HCT116 (cell line): Measurements from ENCODE around the gene KCNK13. TPM values are rescaled to one million over a fixed set of nuclear protein-coding genes. Genes with fewer than 3 reads are reported as not detected.

ENCODE experiments used
- ATAC-seq: fragments of 200-7000 bp; cut with Tn5 transposase; 2 replicates; pipeline ENCODE4 v1.9.1; 2020; ENCODE audit warnings: mild to moderate bottlenecking, moderate library complexity
- BruUV-seq: library from RNA; stranded (reverse); fragments of 400-500 nt; replicated peaks from 2 replicates; lab custom pipeline; 2021; lab: Mats Ljungman, UMichigan
- CTCF ChIA-PET: fragments of 300-600 bp; sonication (Branson Sonifier 250); formaldehyde crosslinking; loops from one replicate; lab custom pipeline; 2021; ENCODE audit warnings: antibody characterized with exemption; lab: Charles Lee
- POLR2A ChIA-PET: fragments of 300-600, 350-600 bp; sonication (Branson Sonifier 250); formaldehyde crosslinking; loops from one replicate; lab custom pipeline; 2021; ENCODE audit warnings: antibody characterized with exemption; lab: Charles Lee
- RAD21 ChIA-PET, 2 experiments: fragments of 300-600 bp; sonication (Branson Sonifier 250); formaldehyde crosslinking; loops; one replicate each; lab custom pipeline; 2023; ENCODE audit warnings: low total read pairs in 2 of 2; ENCODE audit not compliant: uncharacterized antibody in 2 of 2, unreplicated experiment in 2 of 2, low non-redundant PET in 1 of 2; lab: Charles Lee
- DNase-seq: peaks from one replicate; pipeline ENCODE4 v3.0.0-alpha.2; 2010; ENCODE audit warnings: low read depth, low spot score
- H2AFZ ChIP-seq: fragments of 200-600 bp; shearing (Covaris generic), sonication (generic); 2 replicates; pipeline ENCODE4 v1.6.1; 2017; ENCODE audit warnings: low read depth, mixed run types, mixed read lengths, antibody characterized with exemption, low read length; ENCODE audit not compliant: poor library complexity, severe bottlenecking
- H3K27ac ChIP-seq: 2 replicates; pipeline ENCODE4 v1.5.1; 2012; ENCODE audit warnings: low read depth, low read length
- H3K27me3 ChIP-seq: fragments of 200-600 bp; sonication (generic); 2 replicates; pipeline ENCODE4 v1.6.1; 2016; ENCODE audit warnings: mixed run types, low read length, mixed read lengths; ENCODE audit not compliant: insufficient read depth
- H3K36me3 ChIP-seq, 2 experiments: fragments of 200-500 bp in 1 of 2; fragments of 200-600 bp in 1 of 2; sonication (Bioruptor generic) in 1 of 2; sonication (generic) in 1 of 2; 2 replicates each; pipeline versions ENCODE4 v1.5.1 to v1.6.1; 2014 to 2016; ENCODE audit warnings: low read length in 2 of 2, inconsistent platforms in 1 of 2, mixed read lengths in 1 of 2, mixed run types in 1 of 2; ENCODE audit not compliant: insufficient read depth in 2 of 2, control insufficient read depth in 1 of 2
- H3K4me1 ChIP-seq, 2 experiments: fragments of 200-600 bp in 1 of 2; sonication (generic) in 1 of 2; 2 replicates each; pipeline versions ENCODE4 v1.5.1 to v1.6.1; 2012 to 2017; ENCODE audit warnings: low read length in 2 of 2, inconsistent platforms in 1 of 2, mild to moderate bottlenecking in 1 of 2, mixed read lengths in 1 of 2, mixed run types in 1 of 2, moderate library complexity in 1 of 2; ENCODE audit not compliant: insufficient read depth in 2 of 2, control insufficient read depth in 1 of 2
- H3K4me2 ChIP-seq: fragments of 200-600 bp; sonication (generic); 2 replicates; pipeline ENCODE4 v1.6.1; 2017; ENCODE audit warnings: mixed run types, low read length, mixed read lengths
- H3K4me3 ChIP-seq, 2 experiments: fragments of 200-600 bp in 1 of 2; sonication (generic) in 1 of 2; replicated peaks in 1 of 2; 2 replicates each; pipeline ENCODE4 v1.5.1; 2011 to 2016; ENCODE audit warnings: low read length in 2 of 2, control low read depth in 1 of 2, low read depth in 1 of 2, mild to moderate bottlenecking in 1 of 2, mixed read lengths in 1 of 2, mixed run types in 1 of 2
- H3K79me2 ChIP-seq: fragments of 200-600 bp; sonication (generic); 2 replicates; pipeline ENCODE4 v1.6.1; 2017; ENCODE audit warnings: mild to moderate bottlenecking, mixed run types, low read length, moderate library complexity, mixed read lengths; ENCODE audit not compliant: insufficient read depth
- H3K9ac ChIP-seq: fragments of 200-600 bp; sonication (generic); 2 replicates; pipeline ENCODE4 v1.6.1; 2016; ENCODE audit warnings: low read length, mixed read lengths
- H3K9me2 ChIP-seq: fragments of 200-600 bp; sonication (generic), shearing (Covaris generic); 2 replicates; pipeline ENCODE4 v1.6.1; 2017; ENCODE audit warnings: mixed run types, mild to moderate bottlenecking, moderate library complexity; ENCODE audit not compliant: insufficient read depth
- H3K9me3 ChIP-seq, 2 experiments: fragments of 200-500 bp in 1 of 2; fragments of 200-600 bp in 1 of 2; sonication (Bioruptor generic) in 1 of 2; sonication (generic) in 1 of 2; 2 replicates each; pipeline ENCODE4 v1.6.1; 2014 to 2017; ENCODE audit warnings: low read length in 2 of 2, mixed read lengths in 2 of 2, inconsistent platforms in 1 of 2, low read depth in 1 of 2, mild to moderate bottlenecking in 1 of 2, mixed run types in 1 of 2, moderate library complexity in 1 of 2; ENCODE audit not compliant: control insufficient read depth in 1 of 2, insufficient read depth in 1 of 2
- H4K20me1 ChIP-seq: fragments of 200-600 bp; sonication (generic), shearing (Covaris generic); 2 replicates; pipeline ENCODE4 v1.6.1; 2017; ENCODE audit warnings: mixed run types, mild to moderate bottlenecking, moderate library complexity; ENCODE audit not compliant: insufficient read depth
- CBX3 ChIP-seq: IDR thresholded peaks from 2 replicates; pipeline ENCODE4 v1.6.1; 2012; ENCODE audit warnings: low read depth
- CEBPB ChIP-seq: IDR thresholded peaks from 2 replicates; pipeline ENCODE4 v1.6.1; 2012; ENCODE audit warnings: low read depth
- EZH2 ChIP-seq: fragments of 200-600 bp; sonication (generic); IDR thresholded peaks from 2 replicates; pipeline ENCODE4 v1.6.1; 2017; ENCODE audit warnings: antibody characterized with exemption, mixed run types
- FOSL1 ChIP-seq: IDR thresholded peaks from 2 replicates; pipeline ENCODE4 v1.6.1; 2012; ENCODE audit warnings: low read depth
- MAX ChIP-seq: IDR thresholded peaks from 2 replicates; pipeline ENCODE4 v1.6.1; 2012
- POLR2A ChIP-seq: IDR thresholded peaks from 2 replicates; pipeline ENCODE4 v1.7.0; 2011; ENCODE audit warnings: borderline replicate concordance; ENCODE audit not compliant: insufficient read depth, insufficient read length; ENCODE audit errors: extremely low read depth
- SIN3A ChIP-seq: IDR thresholded peaks from 2 replicates; pipeline ENCODE4 v1.6.1; 2012; ENCODE audit warnings: low read depth
- SP1 ChIP-seq: IDR thresholded peaks from 2 replicates; pipeline ENCODE4 v1.6.1; 2012; ENCODE audit warnings: low read depth
- YY1 ChIP-seq: IDR thresholded peaks from 2 replicates; pipeline ENCODE4 v1.6.1; 2011; ENCODE audit warnings: low read length, low read depth, moderate library complexity, mild to moderate bottlenecking; ENCODE audit not compliant: insufficient replicate concordance; ENCODE audit errors: extremely low read depth
- ZFX ChIP-seq: fragments of 450-650 bp; IDR thresholded peaks from 2 replicates; pipeline ENCODE4 v1.6.1; 2017
- ZNF274 ChIP-seq: fragments of 200-500 bp; sonication (Bioruptor generic); IDR thresholded peaks from 2 replicates; pipeline ENCODE4 v1.6.1; 2014; ENCODE audit warnings: mild to moderate bottlenecking, low read depth, low read length, inconsistent platforms
- intact Hi-C: fragments of 100-400 bp; cut with micrococcal nuclease; formaldehyde crosslinking; loops from 2 replicates; pipeline ENCODE4 v1.10.0; 2022
- total RNA-seq: library from RNA; stranded (reverse); gene quantifications from one replicate; pipeline ENCODE4 v1.2.1, GENCODE V29; 2021; ENCODE audit not compliant: unreplicated experiment
- TF ChIP-seq, protein P1 (sequence below), 3 experiments: fragments of 200-600 bp in 1 of 3; sonication (generic) in 1 of 3; IDR thresholded peaks in 2 of 3; conservative IDR thresholded peaks in 1 of 3; 2 replicates each; pipeline ENCODE4 v1.5.1; 2012 to 2017; ENCODE audit warnings: low read depth in 2 of 3, low read length in 2 of 3, antibody characterized with exemption in 1 of 3, borderline replicate concordance in 1 of 3, control low read depth in 1 of 3, mild to moderate bottlenecking in 1 of 3, mixed read lengths in 1 of 3, mixed run types in 1 of 3, moderate library complexity in 1 of 3; ENCODE audit not compliant: insufficient read depth in 1 of 3
- TF ChIP-seq, protein P2 (sequence below): IDR thresholded peaks from 2 replicates; pipeline ENCODE4 v1.6.1; 2012; ENCODE audit warnings: low read depth
- TF ChIP-seq, protein P3 (sequence below): IDR thresholded peaks from 2 replicates; pipeline ENCODE4 v1.6.1; 2012

The KCNK13 gene
- total RNA-seq, 1 experiment from 2014 or later, result 2.2 TPM

- Histone ChIP-seq H3K36me3 (no peaks in the 10 kb centered on the region), H4K20me1 (no peaks in the 10 kb centered on the region), H3K9me3 (no peaks in the 10 kb centered on the region), H3K79me2 (no peaks in the 10 kb centered on the region), H3K27me3 (no peaks in the 10 kb centered on the region), H3K9me2 (no peaks in the 10 kb centered on the region), H2AFZ (no peak overlapping the region), H3K27ac (no peak overlapping the region), H3K4me2 (no peak overlapping the region), H3K9ac (no peak overlapping the region), H3K4me1 (no peaks in the 10 kb centered on the region), H3K4me3 (no peak overlapping the region)
- no TSS peak for BruUV-seq
- ATAC-seq (no peak), DNase-seq (no peak)
- ChIA-PET RAD21 (no interaction called here), POLR2A (no interaction called here), CTCF (no interaction called here)
- no peak for TF ChIP-seq ZFX
- no peak for TF ChIP-seq MAX
- TF ChIP-seq SP1, result no peak
- TF ChIP-seq FOSL1, result no peak
- intact Hi-C loops, result no loop called here
These were observed 122.3 kb downstream of the KCNK13 start for GRCh38 chr14:90184094-90184493.

GRCh38 chr14:90184571-90185266 is 122.9 kb downstream of the KCNK13 start:
- RAD21 ChIA-PET, result no interaction called here
- Histone ChIP-seq H3K9me2 (no peaks in the 10 kb centered on the region), H4K20me1 (no peaks in the 10 kb centered on the region), H3K4me2 (no peak overlapping the region), H3K4me1 (no peaks in the 10 kb centered on the region), H3K4me3 (no peak overlapping the region), H3K27ac (no peak overlapping the region), H3K79me2 (no peaks in the 10 kb centered on the region), H3K9me3 (no peaks in the 10 kb centered on the region), H3K9ac (no peak overlapping the region), H2AFZ (no peak overlapping the region), H3K36me3 (no peaks in the 10 kb centered on the region), H3K27me3 (no peaks in the 10 kb centered on the region)
- POLR2A ChIA-PET, result no interaction called here
- intact Hi-C loops, result no loop called here
- DNase-seq, result no peak
- CTCF ChIA-PET, result no interaction called here
- no peak for ATAC-seq
- no TSS peak for BruUV-seq
- TF ChIP-seq POLR2A, result no peak
- TF ChIP-seq ZNF274, result no peak
- TF ChIP-seq, protein P1, sequence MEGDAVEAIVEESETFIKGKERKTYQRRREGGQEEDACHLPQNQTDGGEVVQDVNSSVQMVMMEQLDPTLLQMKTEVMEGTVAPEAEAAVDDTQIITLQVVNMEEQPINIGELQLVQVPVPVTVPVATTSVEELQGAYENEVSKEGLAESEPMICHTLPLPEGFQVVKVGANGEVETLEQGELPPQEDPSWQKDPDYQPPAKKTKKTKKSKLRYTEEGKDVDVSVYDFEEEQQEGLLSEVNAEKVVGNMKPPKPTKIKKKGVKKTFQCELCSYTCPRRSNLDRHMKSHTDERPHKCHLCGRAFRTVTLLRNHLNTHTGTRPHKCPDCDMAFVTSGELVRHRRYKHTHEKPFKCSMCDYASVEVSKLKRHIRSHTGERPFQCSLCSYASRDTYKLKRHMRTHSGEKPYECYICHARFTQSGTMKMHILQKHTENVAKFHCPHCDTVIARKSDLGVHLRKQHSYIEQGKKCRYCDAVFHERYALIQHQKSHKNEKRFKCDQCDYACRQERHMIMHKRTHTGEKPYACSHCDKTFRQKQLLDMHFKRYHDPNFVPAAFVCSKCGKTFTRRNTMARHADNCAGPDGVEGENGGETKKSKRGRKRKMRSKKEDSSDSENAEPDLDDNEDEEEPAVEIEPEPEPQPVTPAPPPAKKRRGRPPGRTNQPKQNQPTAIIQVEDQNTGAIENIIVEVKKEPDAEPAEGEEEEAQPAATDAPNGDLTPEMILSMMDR (IDR thresholded peaks at IDR 0.05 in 2 of 3, conservative IDR thresholded peaks at IDR 0.05 in 1 of 3; ENCODE audit: borderline replicate concordance in 1 of 3, insufficient read depth in 1 of 3, low read depth in 2 of 3, low read length in 2 of 3), result no peak
- no peak for TF ChIP-seq SIN3A
- TF ChIP-seq SP1, result no peak
- no peak for TF ChIP-seq CEBPB
- TF ChIP-seq, protein P2, sequence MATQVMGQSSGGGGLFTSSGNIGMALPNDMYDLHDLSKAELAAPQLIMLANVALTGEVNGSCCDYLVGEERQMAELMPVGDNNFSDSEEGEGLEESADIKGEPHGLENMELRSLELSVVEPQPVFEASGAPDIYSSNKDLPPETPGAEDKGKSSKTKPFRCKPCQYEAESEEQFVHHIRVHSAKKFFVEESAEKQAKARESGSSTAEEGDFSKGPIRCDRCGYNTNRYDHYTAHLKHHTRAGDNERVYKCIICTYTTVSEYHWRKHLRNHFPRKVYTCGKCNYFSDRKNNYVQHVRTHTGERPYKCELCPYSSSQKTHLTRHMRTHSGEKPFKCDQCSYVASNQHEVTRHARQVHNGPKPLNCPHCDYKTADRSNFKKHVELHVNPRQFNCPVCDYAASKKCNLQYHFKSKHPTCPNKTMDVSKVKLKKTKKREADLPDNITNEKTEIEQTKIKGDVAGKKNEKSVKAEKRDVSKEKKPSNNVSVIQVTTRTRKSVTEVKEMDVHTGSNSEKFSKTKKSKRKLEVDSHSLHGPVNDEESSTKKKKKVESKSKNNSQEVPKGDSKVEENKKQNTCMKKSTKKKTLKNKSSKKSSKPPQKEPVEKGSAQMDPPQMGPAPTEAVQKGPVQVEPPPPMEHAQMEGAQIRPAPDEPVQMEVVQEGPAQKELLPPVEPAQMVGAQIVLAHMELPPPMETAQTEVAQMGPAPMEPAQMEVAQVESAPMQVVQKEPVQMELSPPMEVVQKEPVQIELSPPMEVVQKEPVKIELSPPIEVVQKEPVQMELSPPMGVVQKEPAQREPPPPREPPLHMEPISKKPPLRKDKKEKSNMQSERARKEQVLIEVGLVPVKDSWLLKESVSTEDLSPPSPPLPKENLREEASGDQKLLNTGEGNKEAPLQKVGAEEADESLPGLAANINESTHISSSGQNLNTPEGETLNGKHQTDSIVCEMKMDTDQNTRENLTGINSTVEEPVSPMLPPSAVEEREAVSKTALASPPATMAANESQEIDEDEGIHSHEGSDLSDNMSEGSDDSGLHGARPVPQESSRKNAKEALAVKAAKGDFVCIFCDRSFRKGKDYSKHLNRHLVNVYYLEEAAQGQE, result no peak
- TF ChIP-seq, protein P3, sequence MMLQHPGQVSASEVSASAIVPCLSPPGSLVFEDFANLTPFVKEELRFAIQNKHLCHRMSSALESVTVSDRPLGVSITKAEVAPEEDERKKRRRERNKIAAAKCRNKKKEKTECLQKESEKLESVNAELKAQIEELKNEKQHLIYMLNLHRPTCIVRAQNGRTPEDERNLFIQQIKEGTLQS, result no peak
- TF ChIP-seq MAX, result no peak
- TF ChIP-seq EZH2, result no peak
- no peak for TF ChIP-seq YY1
- no peak for TF ChIP-seq CBX3
- no peak for TF ChIP-seq FOSL1
